Measurements from ENCODE around the gene MDM1.
A peak's percentile ranks its signal among the peaks of the same experiment; 100 is the strongest.

GRCh38 chr12:68352067-68352466, 19.9 kb upstream of the MDM1 start:
- TF ChIP-seq PATZ1 (CRISPR knock-in tag; IDR thresholded peaks at IDR 0.05; ENCODE audit: borderline replicate concordance): peak; percentile 81
- no peak for TF ChIP-seq ARNTL (CRISPR knock-in tag; IDR thresholded peaks at IDR 0.05; ENCODE audit: borderline replicate concordance, low read depth)
- peak; percentile 96 for TF ChIP-seq ZC3H10 (CRISPR knock-in tag; IDR thresholded peaks at IDR 0.05)
- peak; percentile 96 for TF ChIP-seq ZFP3 (CRISPR knock-in tag; IDR thresholded peaks at IDR 0.05)

Measured in SK-N-SH treated with all-trans-retinoic acid at 6 μM for 48 hours (cell line).